Neutrophil (primary cell): ENCODE results near the gene PHC3.
A peak's percentile ranks its signal among the peaks of the same experiment; 100 is the strongest.

ENCODE experiments used
- H3K27ac ChIP-seq: fragments of 200-600 bp; sonication (generic); 2 replicates; pipeline ENCODE4 v1.5.1; 2016; ENCODE audit warnings: mild to moderate bottlenecking, moderate library complexity
- H3K27me3 ChIP-seq: fragments of 200-600 bp; sonication (generic); 2 replicates; pipeline ENCODE4 v1.6.0; 2016; ENCODE audit warnings: mild to moderate bottlenecking
- H3K36me3 ChIP-seq: fragments of 200-600 bp; sonication (generic); 2 replicates; pipeline ENCODE4 v1.5.1; 2017
- H3K4me1 ChIP-seq, 2 experiments: fragments of 200-600 bp in 1 of 2; sonication (generic) in 1 of 2; 1 replicate in 1 of 2; 2 replicates in 1 of 2; pipeline versions ENCODE4 v1.5.1 to v1.6.1; 2013 to 2016; ENCODE audit warnings: low read depth in 1 of 2, low read length in 1 of 2, mild to moderate bottlenecking in 1 of 2, moderate library complexity in 1 of 2; ENCODE audit not compliant: control insufficient read depth in 1 of 2, insufficient read depth in 1 of 2
- H3K4me3 ChIP-seq, 2 experiments: fragments of 200-600 bp in 1 of 2; sonication (generic) in 1 of 2; 1 replicate in 1 of 2; 2 replicates in 1 of 2; pipeline ENCODE4 v1.5.1; 2013 to 2016; ENCODE audit warnings: low read depth in 1 of 2, low read length in 1 of 2, mild to moderate bottlenecking in 1 of 2, moderate library complexity in 1 of 2
- H3K9me3 ChIP-seq: fragments of 200-600 bp; sonication (generic); 2 replicates; pipeline ENCODE4 v1.5.1; 2016
- TF ChIP-seq, protein P1 (sequence below): fragments of 200-600 bp; sonication (generic); IDR thresholded peaks from 2 replicates; pipeline ENCODE4 v1.5.1; 2016; ENCODE audit warnings: antibody characterized with exemption

The PHC3 gene

DNA sequence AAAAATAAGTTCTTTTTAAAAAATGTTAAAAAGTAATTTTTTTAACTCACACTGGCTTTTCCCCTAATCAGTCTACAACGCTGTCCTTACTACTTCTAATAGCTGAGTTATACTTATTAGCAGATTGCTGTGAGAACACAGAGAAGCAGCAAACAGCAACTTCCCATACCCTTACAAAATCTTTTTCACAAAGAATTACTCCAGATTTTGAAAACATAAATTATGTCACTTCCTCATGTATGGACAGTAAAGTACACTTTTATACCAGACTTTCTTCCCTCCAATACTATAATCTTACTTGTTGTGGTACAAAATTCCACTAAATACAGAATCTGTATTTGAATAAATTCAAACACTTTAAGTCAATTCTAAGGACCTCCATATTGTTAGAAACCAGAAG, 2.1 kb downstream of the PHC3 start:
- TF ChIP-seq, protein P1, sequence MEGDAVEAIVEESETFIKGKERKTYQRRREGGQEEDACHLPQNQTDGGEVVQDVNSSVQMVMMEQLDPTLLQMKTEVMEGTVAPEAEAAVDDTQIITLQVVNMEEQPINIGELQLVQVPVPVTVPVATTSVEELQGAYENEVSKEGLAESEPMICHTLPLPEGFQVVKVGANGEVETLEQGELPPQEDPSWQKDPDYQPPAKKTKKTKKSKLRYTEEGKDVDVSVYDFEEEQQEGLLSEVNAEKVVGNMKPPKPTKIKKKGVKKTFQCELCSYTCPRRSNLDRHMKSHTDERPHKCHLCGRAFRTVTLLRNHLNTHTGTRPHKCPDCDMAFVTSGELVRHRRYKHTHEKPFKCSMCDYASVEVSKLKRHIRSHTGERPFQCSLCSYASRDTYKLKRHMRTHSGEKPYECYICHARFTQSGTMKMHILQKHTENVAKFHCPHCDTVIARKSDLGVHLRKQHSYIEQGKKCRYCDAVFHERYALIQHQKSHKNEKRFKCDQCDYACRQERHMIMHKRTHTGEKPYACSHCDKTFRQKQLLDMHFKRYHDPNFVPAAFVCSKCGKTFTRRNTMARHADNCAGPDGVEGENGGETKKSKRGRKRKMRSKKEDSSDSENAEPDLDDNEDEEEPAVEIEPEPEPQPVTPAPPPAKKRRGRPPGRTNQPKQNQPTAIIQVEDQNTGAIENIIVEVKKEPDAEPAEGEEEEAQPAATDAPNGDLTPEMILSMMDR, result no peak
- Histone ChIP-seq H3K36me3 (peaks cover 35% of the 10 kb centered on the region), H3K27me3 (no peaks in the 10 kb centered on the region), H3K9me3 (no peaks in the 10 kb centered on the region), H3K4me3 (peak overlapping the region; percentile 94 to 98), H3K27ac (peak overlapping the region; percentile 97), H3K4me1 (peaks cover 32% of the 10 kb centered on the region in 2 experiments)

DNA sequence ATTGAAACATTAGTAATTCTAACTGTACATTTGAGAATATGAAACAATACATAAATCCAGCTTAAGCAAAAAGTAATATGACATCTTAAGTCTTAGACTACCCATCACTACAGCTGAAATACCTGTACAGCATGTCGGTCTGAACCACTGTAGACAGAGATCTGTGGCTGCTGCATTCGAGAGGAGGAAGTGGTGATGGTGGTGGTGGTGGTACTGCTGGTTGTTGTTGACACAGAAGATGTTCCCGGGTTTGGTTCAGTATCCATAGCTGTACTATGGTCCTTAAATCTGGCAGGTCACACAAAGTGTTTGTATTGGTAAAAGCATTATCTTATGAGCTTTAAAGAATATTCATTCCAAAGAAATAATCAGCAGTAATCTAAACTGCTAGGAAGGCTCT, 2.9 kb downstream of the PHC3 start:
- no peaks in the 10 kb centered on the region for H3K9me3 ChIP-seq
- TF ChIP-seq, protein P1, result no peak
- peak overlapping the region; percentile 97 for H3K27ac ChIP-seq
- no peaks in the 10 kb centered on the region for H3K27me3 ChIP-seq
- H3K36me3 ChIP-seq, result peaks cover 39% of the 10 kb centered on the region
- peaks cover 32% of the 10 kb centered on the region in 2 experiments for H3K4me1 ChIP-seq
- peak overlapping the region; percentile 10 to 94 for H3K4me3 ChIP-seq

DNA sequence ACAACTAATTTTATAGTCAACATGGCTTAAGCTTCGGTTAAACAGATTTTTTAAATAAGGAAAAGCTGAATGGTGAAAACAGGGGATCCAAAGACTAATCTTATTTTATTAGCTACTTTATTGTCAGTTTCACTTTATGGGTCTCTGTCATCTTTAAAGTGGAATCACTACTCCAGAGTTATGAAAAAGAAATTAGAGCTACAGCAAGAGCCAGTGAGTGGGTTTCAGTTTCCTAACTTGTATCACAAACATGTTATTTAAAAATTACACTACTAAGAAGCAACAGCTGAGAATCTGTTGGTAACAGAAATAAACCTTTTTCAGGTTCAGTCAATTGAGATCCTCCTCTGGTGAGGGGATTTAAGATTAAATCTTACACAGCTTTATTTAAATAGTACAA, 10.0 kb downstream of the PHC3 start:
- Histone ChIP-seq H3K4me1 (peaks cover 21% of the 10 kb centered on the region in 2 experiments), H3K9me3 (no peaks in the 10 kb centered on the region), H3K27ac (peak overlapping the region; percentile 55), H3K4me3 (no peak overlapping the region), H3K36me3 (peaks cover 86% of the 10 kb centered on the region), H3K27me3 (no peaks in the 10 kb centered on the region)
- TF ChIP-seq, protein P1, result no peak

DNA sequence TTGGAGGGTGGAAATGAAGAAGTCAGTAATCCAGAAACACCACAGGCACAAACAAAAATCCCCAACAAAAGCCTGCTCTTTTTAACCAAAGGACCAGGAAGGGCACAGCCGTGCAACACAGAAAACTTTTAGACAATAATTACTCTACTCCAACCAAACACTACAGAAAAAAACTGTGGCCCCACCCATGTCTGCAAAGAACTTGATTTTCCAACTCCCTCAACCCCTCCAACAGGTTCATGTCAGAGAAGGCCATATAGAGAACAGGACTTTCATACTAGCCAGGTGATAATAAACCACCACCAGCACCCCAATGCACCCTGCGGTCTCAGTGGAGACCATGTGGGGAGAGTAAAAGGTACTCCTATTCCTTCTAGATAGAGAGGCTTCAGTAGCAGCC, 16.8 kb downstream of the PHC3 start:
- H3K27ac ChIP-seq, result peak overlapping the region; percentile 0
- H3K27me3 ChIP-seq, result no peaks in the 10 kb centered on the region
- H3K36me3 ChIP-seq, result peaks cover 58% of the 10 kb centered on the region
- H3K4me1 ChIP-seq, result no peaks in the 10 kb centered on the region
- TF ChIP-seq, protein P1, result no peak
- no peaks in the 10 kb centered on the region for H3K9me3 ChIP-seq
- no peak overlapping the region for H3K4me3 ChIP-seq

DNA sequence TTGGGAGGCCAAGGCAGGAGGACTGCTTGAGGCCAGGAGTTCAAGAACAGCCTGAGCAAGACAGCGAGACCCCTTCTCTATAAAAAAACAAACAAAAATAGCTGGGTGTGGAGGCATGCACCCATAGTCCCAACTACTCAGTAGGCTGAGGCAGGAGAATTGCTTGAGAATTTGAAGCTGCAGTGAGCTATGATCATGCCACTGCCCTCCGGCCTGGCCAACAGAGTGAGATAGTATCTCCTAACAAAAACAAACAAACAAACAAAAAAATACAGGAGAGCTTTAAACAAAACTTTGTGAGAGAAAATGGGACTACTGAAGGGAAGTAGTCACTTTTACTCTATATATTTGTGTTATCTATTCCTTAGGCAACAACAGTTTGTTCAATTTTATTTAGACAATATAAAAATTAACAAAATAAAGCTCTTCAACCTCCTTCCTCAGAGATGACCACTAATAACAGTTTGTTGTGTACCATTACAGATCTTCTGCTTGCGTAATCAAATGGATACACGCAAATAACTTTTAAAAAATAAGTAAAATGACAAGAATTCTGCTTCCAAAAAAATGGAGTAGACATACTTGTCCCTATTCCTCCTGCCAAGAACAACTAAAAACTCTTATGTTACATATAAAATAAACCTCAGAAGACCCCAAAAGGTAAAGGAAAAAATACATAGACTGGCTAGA, 17.4 kb downstream of the PHC3 start:
- no peaks in the 10 kb centered on the region for H3K27me3 ChIP-seq
- H3K27ac ChIP-seq, result peak overlapping the region; percentile 17
- no peaks in the 10 kb centered on the region for H3K9me3 ChIP-seq
- no peak overlapping the region for H3K4me3 ChIP-seq
- no peaks in the 10 kb centered on the region for H3K4me1 ChIP-seq
- TF ChIP-seq, protein P1, result no peak
- peaks cover 52% of the 10 kb centered on the region for H3K36me3 ChIP-seq
